ENCODE measurements around the gene TMEM213. TPM values are rescaled to one million over a fixed set of nuclear protein-coding genes. Genes with fewer than 3 reads are reported as not detected.

TMEM213 gene
- not detected for total RNA-seq

GRCh38 chr7:138797715-138798320, at the start of gene TMEM213, which contains the start of gene ATP6V0A4:
TSS of gene TMEM213 (plus strand) at chr7:138797994. CDS start at chr7:138798105, 111 bp downstream.
TSS of gene ATP6V0A4 (minus strand) at chr7:138798196. CDS start at chr7:138771247, 26,949 bp downstream.
- ATAC-seq (no peak), DNase-seq (ENCODE audit: low spot score) (no peak)

- ATAC-seq (no peak), DNase-seq (ENCODE audit: low spot score) (no peak)
Measured at GRCh38 chr7:138748666-138749065, 49.1 kb upstream of the TMEM213 start.

- ATAC-seq (no peak), DNase-seq (ENCODE audit: low spot score) (no peak)
Measured at GRCh38 chr7:138749960-138750359, 47.8 kb upstream of the TMEM213 start.

GRCh38 chr7:138750473-138750872, 47.3 kb upstream of the TMEM213 start:
- ATAC-seq (no peak), DNase-seq (ENCODE audit: low spot score) (no peak)

- no peak for DNase-seq (ENCODE audit: low spot score)
- ATAC-seq, result no peak
Measured at GRCh38 chr7:138750901-138751464, 46.8 kb upstream of the TMEM213 start.

GRCh38 chr7:138752518-138753149, 45.2 kb upstream of the TMEM213 start:
- ATAC-seq, result peak; percentile 79
- DNase-seq (ENCODE audit: low spot score), result peak; percentile 53

- ATAC-seq, result no peak
Measured at GRCh38 chr7:138753150-138753518, 44.7 kb upstream of the TMEM213 start.

GRCh38 chr7:138753610-138754009, 44.2 kb upstream of the TMEM213 start:
- no peak for ATAC-seq
- DNase-seq (ENCODE audit: low spot score), result no peak

More at GRCh38 chr7:138753150-138753518, 44.7 kb upstream of the TMEM213 start:
- DNase-seq (ENCODE audit: low spot score), result no peak

- ATAC-seq (no peak), DNase-seq (ENCODE audit: low spot score) (no peak)
Measured at GRCh38 chr7:138755331-138755747, 42.5 kb upstream of the TMEM213 start.

GRCh38 chr7:138755842-138756590, 41.8 kb upstream of the TMEM213 start:
- ATAC-seq, result no peak
- DNase-seq (ENCODE audit: low spot score), result no peak

GRCh38 chr7:138756591-138757242, 41.1 kb upstream of the TMEM213 start:
- ATAC-seq (no peak), DNase-seq (ENCODE audit: low spot score) (no peak)

- no peak for ATAC-seq
Measured at GRCh38 chr7:138768241-138768640, 29.6 kb upstream of the TMEM213 start.

GRCh38 chr7:138770904-138771303, 26.9 kb upstream of the TMEM213 start:
- DNase-seq (ENCODE audit: low spot score) (no peak), ATAC-seq (no peak)

More at GRCh38 chr7:138768241-138768640, 29.6 kb upstream of the TMEM213 start:
- no peak for DNase-seq (ENCODE audit: low spot score)

GRCh38 chr7:138773176-138773575, 24.6 kb upstream of the TMEM213 start:
- no peak for ATAC-seq
- DNase-seq (ENCODE audit: low spot score), result no peak

- DNase-seq (ENCODE audit: low spot score) (no peak), ATAC-seq (no peak)
Measured at GRCh38 chr7:138773817-138774216, 24.0 kb upstream of the TMEM213 start.

GRCh38 chr7:138776166-138776833, 21.5 kb upstream of the TMEM213 start:
- ATAC-seq, result no peak
- DNase-seq (ENCODE audit: low spot score), result no peak

GRCh38 chr7:138781004-138781403, 16.8 kb upstream of the TMEM213 start:
- DNase-seq (ENCODE audit: low spot score) (no peak), ATAC-seq (no peak)

- DNase-seq (ENCODE audit: low spot score) (no peak), ATAC-seq (no peak)
Measured at GRCh38 chr7:138784692-138785091, 13.1 kb upstream of the TMEM213 start.

GRCh38 chr7:138785587-138786437, 12.0 kb upstream of the TMEM213 start:
- DNase-seq (ENCODE audit: low spot score), result no peak
- no peak for ATAC-seq
